Activated CD4-positive, CD25-positive, alpha-beta regulatory T cell treated with anti-CD3 and anti-CD28 coated beads, Interleukin-2, amount 50 U/mL, for 24 hours (primary cell): Measurements from ENCODE around the gene OPA1.
A peak's percentile ranks its signal among the peaks of the same experiment; 100 is the strongest.

Source experiments
- ATAC-seq, 2 donors: fragments of 150-1000 bp; cut with Tn5 transposase; one replicate each; pipeline ENCODE4 v1.10.0; 2021; ENCODE audit warnings: mild to moderate bottlenecking in 1 of 2, moderate library complexity in 1 of 2

Gene OPA1

DNA sequence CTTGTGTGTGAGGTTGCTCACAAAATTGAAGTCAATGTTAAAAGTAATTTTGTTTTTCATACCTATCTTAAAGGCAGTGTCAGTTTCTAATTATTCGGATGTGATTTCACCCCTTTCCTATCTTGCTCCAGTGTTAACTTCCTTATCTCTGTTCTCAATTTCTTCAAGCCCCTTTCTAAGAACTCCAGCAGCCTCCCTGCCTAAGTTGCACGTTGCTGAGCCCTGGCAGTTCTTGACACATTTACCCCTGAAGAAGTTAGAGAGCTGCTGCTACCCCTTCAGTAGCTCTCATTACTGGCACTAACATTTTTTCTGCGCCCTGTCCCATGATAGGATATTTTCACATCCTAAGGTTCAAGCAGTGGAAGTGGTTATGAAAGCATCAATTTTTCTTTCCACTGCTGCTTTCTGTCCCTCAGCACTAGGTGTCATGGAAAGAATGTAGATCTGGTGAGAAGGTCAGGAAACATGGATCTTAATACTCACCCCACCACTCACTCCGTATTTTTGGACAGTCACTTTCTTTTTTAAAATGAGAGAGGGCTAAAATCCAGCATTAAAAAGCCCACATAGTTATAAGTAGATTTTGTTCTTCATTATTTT is 62.9 kb downstream of the OPA1 start:
- no peak for ATAC-seq

DNA sequence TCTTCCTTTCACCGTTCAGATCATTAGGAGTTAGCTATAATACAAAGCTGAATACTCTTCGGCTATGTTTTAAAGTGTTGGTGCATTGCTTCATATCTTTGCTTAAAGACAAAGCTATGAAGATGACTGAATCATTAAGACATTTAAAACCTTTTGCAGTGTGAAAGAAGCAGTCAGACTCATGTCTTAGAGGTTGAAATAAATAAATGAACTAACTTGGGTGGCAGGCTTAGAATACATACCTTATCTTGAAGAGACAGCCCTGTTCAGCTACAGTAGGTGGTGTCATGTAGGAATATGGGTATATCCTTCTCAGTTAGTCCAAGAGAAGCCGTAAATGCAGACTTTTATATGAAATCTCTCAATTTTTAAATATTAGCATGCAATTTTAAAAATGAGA is 63.4 kb downstream of the OPA1 start:
- ATAC-seq: no peak

DNA sequence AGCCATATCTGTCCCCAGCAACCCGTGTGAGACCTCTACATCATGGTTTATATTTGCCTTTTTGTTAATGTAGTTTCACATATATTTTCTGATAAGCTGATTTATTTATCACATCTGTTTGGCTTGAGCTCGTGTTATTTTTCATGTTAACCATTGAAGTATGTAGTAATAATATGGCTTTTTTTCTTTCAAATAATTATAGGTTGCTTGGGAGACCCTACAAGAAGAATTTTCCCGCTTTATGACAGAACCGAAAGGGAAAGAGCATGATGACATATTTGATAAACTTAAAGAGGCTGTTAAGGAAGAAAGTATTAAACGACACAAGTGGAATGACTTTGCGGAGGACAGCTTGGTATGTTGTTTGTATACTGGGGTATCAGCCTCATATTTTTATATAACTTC is 63.9 kb downstream of the OPA1 start:
- no peak for ATAC-seq

DNA sequence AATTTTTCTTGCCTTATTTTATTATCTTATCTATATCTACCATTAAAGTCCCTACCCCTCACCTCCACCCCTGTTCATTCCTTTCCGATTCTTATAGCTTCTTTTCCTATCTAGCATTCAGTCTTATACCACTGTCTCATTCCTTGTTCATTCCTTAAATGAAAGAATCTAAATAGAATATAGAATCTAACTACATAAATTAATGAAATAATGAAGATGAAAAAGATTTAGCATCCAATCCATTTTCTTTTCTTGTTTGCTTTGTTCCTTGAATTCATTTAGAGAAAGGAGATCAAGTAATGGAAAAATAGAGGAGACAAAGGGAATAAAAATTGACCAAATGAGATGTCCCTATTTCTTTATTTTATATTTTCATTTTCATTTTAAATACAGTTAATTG is 67.2 kb downstream of the OPA1 start:
- ATAC-seq: no peak

DNA sequence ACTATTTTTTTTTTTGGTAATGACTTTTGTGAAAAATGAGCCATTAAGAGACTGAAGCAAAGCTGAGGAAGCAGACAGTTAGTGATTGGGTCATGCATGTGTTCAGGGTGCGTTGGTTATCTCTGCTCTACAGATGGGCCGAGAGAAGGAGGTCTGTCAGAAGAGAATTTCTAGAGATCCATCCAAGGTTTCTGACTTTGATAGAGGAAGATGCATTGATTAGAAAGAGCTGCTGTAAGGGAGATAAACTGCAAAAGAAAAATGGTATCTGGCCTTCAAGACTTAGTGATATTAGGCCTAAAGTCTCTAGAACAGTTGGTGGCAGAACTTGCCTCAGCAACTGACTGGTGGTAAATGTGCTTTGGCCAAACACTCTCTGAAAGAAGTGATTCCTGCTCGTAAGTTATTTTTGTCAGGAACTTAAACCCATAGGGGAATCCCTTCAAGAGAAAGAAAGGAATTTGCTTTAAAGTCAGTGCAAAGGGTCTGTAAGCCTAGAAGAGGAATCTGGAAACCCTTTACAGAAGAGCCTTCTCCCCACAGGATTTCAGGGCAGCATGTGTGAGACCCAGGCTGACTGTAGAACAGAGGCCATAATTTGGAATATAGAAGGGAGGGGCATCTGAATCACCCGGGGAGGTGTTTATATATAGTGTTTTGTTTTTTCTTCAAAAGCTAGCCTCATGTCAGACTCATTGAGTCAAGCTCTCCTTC is 67.8 kb downstream of the OPA1 start:
- ATAC-seq: no peak

DNA sequence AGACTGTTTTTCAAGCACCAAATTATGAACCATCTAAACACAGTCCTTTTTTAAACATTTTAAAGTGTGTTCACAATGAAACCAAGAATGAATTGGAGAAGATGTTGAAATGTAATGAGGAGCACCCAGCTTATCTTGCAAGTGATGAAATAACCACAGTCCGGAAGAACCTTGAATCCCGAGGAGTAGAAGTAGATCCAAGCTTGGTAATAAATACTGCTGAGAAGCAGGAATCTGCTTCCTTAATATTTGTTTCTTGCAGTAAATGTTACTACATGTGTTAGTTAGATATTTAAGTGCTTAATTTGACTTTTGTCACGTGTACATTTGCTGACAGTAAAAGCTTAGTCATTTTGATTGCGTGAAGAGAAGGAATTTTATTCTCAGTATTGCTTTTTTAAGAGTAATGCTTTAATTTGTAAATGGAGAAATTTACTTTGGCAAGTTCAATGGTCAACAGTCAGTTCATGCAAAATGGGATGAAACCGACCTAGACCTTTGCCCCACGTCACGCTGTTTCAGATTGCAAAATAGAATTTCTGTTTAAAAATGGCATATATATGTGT is 69.8 kb downstream of the OPA1 start:
- ATAC-seq: no peak

DNA sequence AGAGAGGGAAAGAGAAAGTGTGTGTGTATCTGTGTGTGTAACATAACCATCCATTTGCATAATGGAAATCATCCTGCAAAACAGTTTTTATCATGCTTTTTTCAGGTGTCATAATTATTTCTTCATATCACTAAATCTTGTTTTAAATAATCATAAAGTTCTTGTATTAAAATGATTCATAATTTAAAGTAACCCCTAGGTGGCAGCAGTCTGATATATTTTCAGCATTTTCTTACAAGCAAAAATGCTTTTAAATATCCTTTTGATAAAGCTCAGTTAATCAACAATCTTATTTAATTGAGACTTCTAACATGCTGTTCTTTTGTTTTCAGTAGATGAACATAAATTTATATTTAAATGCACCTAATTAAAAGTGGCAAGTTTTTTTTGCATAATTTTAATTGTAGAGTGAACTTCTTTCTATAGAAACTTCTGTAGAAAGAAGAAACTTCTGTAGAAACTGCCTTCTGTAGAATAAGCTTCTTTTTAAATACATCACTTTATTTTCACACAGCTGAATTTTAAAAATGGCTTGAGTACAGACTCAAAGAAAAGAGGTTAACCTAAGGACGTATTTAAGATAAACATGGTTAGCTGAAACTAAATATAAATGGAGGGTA is 72.5 kb downstream of the OPA1 start:
- peak in 1 of 2 donors; percentile 27 for ATAC-seq

DNA sequence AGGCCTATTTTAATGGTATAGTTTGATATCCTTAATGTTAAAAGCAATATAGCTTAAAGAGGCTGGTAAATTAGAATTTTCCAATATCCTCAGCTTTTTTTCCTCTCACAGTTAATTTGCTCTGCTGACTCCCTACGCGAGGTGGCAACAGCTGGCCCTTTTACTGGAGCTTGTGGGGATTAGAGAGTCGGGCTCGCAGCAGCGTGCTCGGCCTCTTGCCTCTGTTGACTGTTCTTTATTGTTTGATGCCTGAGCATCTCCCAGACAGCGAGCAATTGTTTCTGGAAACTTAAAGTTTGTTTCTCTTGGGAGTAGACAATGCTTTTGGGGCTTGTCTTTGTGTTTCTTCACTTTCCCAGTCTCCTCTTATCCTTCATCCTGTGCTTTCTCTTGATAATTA is 80.8 kb downstream of the OPA1 start:
- no peak for ATAC-seq

DNA sequence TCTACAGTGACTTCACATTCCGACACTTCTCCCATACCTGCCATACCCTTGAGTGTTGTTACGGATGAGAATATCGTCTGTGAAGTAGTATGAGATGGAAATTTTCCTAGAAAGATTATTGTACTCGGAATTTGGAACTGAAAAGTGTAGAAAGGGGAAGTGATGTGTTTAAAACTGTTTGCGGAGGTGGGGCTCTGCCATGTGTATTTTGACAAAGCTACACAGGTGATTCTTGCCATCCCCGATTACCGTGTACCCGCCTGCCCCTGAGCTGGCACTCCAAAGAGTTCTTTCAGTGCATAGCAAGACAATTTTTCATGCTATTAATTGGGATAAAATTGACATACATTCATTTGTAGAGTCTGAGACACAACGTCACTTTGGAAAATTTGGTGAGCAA is 81.7 kb downstream of the OPA1 start:
- ATAC-seq: no peak

DNA sequence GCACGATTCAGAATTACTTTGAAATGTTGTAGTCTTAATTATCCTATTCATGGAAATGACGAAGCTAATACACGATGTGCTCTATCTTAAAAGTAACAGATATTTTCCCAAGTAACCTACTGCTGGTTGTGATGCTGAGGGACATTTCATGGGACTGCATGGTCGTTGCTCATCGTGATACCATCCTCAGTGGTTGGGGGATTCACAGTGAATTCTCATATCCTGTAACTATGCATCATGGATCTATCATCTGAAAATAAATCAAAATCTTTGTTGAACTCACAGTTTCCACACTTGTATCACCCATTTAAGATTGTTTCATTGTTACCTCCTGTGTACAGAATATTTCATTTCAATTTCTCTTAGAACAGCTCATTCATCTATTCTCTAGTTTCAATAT is 84.7 kb downstream of the OPA1 start:
- peak; percentile 44 to 53 for ATAC-seq

DNA sequence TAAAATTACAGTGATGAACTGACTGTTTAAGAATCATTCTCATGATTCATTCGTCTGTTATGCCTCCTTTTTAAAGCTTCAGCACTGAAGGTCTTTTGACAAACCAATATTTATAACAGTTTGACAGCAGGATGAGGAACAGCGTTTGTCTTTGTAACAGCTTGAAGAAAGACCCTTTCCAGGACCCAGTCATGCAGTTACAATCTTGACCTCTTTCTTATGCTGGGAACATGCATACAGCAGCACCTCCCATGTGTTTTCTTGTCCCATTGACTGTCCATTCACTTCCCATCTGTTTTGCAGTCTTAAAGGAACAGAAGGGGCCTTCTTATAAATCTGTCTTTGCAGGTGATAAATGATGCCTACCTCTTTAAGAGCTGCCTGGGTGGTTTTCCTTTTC is 87.2 kb downstream of the OPA1 start:
- no peak for ATAC-seq

DNA sequence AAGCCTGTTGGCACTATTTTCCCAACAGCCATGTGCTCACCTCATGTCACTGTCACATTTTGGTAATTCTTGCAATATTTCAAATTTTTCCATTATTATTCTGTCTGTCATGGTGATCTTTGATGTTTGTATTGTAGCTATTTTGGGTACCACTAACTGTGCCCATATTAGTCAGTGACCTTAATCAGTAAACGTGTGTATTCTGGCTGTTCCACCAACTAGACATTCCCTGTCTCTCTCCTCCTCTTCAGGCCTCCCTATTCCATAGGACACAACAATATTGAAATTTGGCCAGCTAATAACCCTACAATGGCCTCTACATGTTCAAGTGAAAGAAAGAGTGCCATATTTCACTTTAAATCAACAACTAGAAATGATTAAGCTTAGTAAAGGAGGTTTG is 88.6 kb downstream of the OPA1 start:
- no peak for ATAC-seq

DNA sequence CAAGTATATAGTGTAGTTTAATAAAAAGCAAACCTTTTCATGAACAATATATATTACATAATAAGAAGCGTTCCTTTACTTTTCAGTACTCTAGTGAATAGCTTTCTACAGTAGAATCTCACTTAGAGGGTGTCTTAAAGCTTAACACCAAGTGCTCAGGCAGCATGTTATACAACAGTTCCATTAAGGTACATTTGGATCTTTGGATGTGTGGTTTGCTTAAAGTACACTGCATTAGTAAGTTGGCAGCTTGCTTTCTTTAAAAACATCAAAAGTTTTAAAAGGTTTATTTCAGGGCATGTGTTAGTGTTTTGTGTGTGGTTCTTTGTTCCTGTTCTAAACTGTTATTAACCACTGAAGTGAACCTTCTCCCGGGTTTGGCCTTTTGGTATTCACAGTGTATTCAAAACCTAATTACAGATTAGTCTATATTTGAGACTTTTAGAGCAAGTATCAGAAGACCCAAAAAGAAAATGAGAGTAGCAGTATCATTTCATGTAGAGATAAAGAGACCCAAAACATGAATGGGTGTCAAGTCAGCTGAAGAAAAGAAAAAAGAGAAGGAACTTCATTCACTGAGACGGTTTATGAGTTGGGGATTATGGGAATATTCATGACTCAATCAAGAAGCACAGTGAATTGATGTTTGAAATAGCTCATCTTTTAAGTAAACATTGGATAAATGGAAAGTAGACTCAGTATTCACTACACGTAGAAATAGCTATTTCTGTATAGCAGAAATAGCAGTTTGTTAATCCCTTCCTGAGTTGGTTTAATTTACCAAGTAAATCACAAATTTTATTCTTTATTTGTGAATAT is 93.9 kb downstream of the OPA1 start:
- ATAC-seq: no peak

DNA sequence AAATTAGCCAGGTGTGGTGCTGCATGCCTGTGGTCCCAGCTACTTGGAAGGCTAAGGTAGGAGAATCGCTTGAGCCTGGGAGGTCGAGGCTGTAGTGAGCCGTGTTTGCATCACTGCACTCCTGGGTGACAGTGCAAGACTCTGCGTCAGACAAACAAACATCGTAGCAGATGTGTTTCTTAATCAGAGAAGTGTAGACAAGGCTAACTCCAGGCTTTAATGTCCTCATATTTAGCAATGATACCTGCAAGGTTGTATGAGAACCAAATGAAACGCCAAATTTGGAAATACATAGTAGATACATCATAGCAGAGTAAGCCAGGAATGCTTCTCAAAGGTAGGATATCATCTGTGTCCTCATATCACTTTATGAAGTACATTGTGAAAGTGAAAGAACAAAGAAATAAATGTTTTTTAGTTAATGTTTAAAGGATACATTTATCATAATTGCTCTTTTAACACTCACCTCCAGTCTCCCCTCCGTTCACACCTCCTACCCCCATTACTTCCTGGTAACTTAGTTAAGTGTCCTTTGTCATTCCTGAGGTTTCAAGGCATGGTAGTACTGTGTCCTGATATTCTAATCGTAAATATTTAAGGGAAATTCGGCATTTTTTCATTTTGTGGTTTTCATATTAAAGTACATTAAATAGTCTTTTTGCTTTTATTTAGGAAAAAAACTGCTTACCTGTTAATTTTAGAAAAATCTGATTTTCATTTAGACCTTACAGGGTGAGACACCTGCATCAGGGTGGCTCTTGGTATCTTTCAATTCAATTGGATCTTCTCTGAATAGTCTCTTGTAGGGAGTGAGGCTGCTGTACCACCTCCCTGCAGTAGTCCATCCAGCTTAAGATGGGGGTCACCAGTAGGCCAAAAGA is 96.1 kb downstream of the OPA1 start:
- no peak for ATAC-seq

DNA sequence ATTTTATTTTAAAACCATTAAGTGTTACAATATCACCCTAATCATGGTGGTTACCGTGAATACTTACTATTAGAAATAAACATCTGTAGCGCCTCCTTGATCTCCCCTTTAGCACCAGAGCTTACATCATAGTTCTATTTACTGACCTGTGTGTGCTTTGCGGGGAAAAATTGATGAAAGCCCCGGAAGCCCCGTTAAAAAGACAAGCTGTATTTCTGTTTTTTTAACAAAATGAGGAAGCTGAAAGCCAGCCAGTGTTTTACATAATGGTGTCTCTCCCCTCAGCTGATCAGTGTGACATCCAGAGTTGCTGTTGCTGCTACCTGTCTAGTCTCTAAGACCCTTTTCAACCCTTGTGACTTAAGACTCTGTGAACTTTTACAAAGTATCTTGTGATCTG is 100.8 kb downstream of the OPA1 start:
- no peak for ATAC-seq

DNA sequence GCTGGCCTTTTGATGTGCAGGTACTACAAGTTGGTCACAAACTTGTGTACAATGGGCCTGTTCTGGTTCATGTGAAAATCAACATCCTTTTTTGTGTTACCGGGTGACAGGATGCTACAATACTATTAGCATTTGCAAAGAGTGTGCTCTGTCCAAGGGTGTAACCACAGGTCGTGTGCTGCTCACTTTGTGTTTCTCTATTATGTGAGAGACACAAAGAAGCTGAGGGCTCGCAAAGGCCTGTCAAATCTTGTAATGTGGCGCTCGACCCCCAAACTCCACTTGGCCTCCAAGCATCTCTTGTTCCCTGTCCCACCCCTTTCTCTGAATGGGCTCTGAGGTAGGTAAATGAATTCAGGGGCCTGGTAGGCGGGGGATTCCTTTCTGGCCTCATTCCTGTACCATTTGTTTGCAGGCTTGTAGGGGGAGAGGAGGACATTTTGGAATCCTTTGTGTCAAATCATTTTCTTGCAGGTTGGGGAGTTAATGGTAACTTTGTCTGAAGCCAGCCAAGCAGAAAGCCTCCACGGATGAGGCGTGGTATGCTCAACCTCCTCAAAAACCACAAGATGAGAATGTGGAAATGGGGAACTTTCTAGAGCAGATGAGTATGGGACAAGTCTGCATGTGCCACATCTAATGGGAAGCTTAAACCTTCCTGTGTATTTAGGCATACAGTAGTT is 109.1 kb downstream of the OPA1 start:
- no peak for ATAC-seq

DNA sequence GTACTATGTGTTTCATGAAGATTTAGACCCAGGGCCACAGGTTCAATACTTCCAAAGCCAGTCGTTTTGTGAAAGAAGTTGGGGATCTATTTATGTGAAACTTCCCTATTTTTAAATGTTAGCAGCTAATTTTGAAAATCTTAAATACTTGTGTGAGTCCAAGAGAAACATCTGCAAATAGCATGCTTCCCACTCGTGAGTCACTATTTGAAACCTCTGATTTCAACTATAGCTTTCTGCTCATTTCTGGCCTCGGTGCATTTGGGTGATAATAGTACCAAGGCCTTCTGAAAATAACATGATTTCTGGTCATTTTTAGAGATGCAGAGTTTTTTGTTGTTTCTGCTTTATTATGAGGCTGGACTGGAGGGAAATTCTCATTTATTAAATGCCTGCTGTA is 110.0 kb downstream of the OPA1 start:
- ATAC-seq: no peak

DNA sequence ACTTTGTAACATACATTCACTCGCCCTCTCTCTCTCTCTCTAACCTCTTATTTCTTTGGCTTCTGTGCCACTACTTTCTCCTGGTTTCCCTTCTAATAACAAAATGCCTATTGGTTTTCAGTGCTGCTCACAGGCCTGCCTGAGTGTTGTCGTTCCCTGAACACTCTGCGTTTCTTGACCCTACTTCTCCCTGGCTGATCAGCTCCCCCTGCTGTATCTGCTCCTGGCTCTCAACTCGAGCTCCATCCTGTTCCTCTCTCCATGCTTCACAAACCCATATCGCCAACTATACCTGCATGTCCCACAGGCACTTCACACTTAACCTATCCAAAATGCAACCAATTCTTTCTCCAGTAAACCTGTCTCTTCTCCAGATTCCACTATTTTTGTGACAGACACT is 111.4 kb downstream of the OPA1 start:
- ATAC-seq: no peak

DNA sequence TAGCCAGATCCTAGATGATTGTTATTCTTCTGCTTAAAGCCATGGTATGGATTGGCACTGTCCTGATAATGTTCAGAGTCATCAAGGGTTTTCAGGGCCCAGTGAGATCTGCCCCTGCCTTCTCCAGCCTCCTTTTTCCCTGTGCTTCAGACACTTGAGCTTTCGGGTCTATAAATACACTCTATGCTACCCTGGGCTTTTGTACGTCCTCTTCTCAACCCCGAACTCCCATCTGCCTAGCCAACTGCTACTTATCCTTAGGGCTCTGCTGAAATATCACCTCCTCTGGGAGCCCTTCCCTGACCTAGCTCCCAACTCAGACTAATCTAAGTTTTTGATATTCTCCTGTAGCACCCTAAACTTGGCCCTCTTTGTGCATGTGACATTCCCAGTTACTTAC is 115.3 kb downstream of the OPA1 start:
- ATAC-seq: no peak

DNA sequence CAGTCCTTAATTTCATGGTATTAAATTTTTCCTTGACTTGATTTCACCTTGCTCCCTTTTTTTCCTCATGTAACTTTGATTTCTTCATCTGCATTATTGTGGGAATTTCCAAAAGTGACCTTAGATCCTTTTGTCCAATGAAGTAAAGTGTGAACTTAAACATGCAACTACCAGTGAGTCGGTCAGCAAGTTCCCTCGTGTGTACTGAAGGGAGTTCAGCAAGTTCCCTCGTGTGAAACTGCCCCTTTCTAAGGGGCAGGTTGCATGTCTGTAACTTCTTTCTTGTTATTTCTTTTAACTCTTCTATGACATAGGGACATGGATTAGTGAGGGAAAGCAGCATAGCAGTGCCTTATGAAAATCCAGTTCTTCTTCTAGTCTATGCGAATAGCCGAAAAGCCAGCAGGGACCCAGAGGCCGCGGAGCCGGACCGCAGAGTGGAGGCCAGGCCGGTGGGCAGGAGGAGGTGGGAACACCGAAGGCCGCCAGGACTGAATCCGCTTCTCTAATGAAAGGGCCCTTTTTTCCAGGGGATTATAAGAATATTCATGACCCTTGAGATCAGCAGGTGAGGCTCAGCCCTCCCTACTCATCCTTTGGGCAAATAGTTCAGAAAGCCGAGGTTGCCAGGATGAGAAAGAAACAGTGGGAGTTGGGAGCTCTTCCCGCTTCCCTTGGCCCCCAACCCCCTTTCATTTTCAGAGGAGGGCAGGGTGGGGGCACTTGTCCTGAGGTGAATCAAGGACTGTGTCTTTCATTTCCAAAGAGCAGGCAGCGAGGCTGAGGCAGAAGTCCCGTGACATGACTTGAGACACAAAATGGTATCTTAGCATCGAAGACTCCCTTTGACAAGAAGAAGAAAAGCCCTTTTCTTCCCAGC is 117.5 kb downstream of the OPA1 start:
- ATAC-seq: no peak

DNA sequence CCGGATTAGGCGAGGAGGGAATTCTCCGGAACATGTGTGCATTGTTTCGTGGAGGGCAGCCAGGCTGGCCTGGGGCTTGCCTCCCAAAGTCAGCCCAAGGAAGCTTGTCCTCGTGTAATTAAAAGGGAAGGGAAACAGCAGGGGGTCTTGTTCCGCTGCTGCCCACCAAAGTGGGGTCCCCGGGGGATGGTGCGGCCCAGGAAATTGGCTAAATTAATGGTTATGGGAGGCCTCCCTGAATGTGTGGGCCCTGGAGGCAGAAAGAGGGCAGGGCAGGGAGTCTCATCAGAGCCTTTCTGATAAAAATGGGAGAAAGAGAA is 118.1 kb downstream of the OPA1 start:
- no peak for ATAC-seq
